ENCODE measurements around the gene ZMYND8. TPM values are rescaled to one million over a fixed set of nuclear protein-coding genes. Genes with fewer than 3 reads are reported as not detected.

Gene ZMYND8
- total and polyA plus RNA-seq, 10 of the 15 experiments (the other 5 are each of a cell fraction or from before 2014, with no cell fraction given): 12.9 to 54.8 (median 23.1) TPM

DNA sequence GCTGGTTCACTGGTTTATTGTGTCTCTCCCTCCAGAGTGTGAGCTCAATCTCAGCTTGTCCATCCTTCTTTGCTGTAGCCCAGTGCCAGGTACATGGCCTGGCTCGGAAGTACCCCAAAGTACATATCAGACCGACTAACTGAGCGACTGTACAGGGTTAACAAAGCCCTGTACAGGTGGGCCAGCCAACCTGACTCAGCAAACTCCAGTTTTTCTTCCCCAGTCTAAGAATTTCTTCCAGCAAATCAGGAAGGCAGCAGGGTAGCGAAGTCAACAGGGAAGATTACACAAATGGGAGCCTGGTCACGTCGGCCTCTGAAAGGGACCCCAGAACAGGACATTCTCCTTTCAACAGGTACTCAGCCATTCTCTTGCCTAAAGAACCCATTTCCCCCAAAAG, 31.3 kb downstream of the ZMYND8 start:
- H3K4me3 ChIP-seq: no peak overlapping the region
- H3K27me3 ChIP-seq (replicated peaks in 1 of 2; ENCODE audit: control insufficient read depth in 2 of 2, insufficient read depth in 2 of 2, low read length in 1 of 2): no peaks in the 10 kb centered on the region
- CTCF ChIA-PET: no interaction called here
- peaks cover 62% of the 10 kb centered on the region for H3K79me2 ChIP-seq (ENCODE audit: control insufficient read depth, insufficient read depth, low read length)
- RAD21 ChIA-PET (ENCODE audit: unreplicated experiment): interaction anchor here (0.6 kb wide), 1 partner anchor 9 kb away, joined by 3 read pairs; no protein-coding TSS in a partner anchor
- no peak overlapping the region for H2AFZ ChIP-seq (ENCODE audit: control insufficient read depth, low read depth, low read length)
- TF ChIP-seq BRCA1 (IDR thresholded peaks at IDR 0.05; ENCODE audit: low read depth, low read length) (no peak), JUNB (IDR thresholded peaks at IDR 0.05) (no peak), GATAD2B (conservative IDR thresholded peaks at IDR 0.05; ENCODE audit: low read depth) (no peak), SMAD5 (IDR thresholded peaks at IDR 0.05; ENCODE audit: low read depth) (no peak), KDM1A (IDR thresholded peaks at IDR 0.05; ENCODE audit: borderline replicate concordance) (no peak), ZBTB11 (CRISPR knock-in tag; IDR thresholded peaks at IDR 0.05) (no peak), ZNF207 (IDR thresholded peaks at IDR 0.05; ENCODE audit: borderline replicate concordance) (no peak), SUPT20H (IDR thresholded peaks at IDR 0.05; ENCODE audit: borderline replicate concordance, control insufficient read depth, low read depth, low read length) (no peak), BMI1 (IDR thresholded peaks at IDR 0.05; ENCODE audit: borderline replicate concordance) (no peak), CBX5 (IDR thresholded peaks at IDR 0.05; ENCODE audit: low read depth) (no peak), HCFC1 (IDR thresholded peaks at IDR 0.05; ENCODE audit: low read length) (no peak)
- TF ChIP-seq, protein P1, sequence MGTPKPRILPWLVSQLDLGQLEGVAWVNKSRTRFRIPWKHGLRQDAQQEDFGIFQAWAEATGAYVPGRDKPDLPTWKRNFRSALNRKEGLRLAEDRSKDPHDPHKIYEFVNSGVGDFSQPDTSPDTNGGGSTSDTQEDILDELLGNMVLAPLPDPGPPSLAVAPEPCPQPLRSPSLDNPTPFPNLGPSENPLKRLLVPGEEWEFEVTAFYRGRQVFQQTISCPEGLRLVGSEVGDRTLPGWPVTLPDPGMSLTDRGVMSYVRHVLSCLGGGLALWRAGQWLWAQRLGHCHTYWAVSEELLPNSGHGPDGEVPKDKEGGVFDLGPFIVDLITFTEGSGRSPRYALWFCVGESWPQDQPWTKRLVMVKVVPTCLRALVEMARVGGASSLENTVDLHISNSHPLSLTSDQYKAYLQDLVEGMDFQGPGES (IDR thresholded peaks at IDR 0.05): no peak
- BruUV-seq (replicated peaks): no TSS peak
- H3K9ac ChIP-seq (ENCODE audit: control insufficient read depth, insufficient read depth, low read length): no peak overlapping the region
- peaks cover 14% of the 10 kb centered on the region for H4K20me1 ChIP-seq (ENCODE audit: control insufficient read depth, insufficient read depth)
- H3K4me1 ChIP-seq (ENCODE audit: control insufficient read depth, insufficient read depth, low read length): no peaks in the 10 kb centered on the region
- H3K4me2 ChIP-seq (ENCODE audit: control insufficient read depth, insufficient read depth): no peak overlapping the region
- DNase-seq (ENCODE audit: low read depth, low spot score): no peak
- peaks cover 13 to 26% of the 10 kb centered on the region in 2 experiments for H3K36me3 ChIP-seq (ENCODE audit: control insufficient read depth in 2 of 2, insufficient read depth in 2 of 2, low read length in 1 of 2)
- ATAC-seq: no peak
- H3K27ac ChIP-seq (ENCODE audit: control insufficient read depth, insufficient read depth): no peak overlapping the region
- FAIRE-seq: no peak
- H3K9me3 ChIP-seq (replicated peaks; ENCODE audit: control insufficient read depth, insufficient read depth, low read length): no peaks in the 10 kb centered on the region
- in situ Hi-C loops (cut with MboI): no loop called here
- 98% methylated on average over 6 of the region's 6 CpGs for WGBS (ENCODE audit: insufficient coverage, insufficient replicate concordance, low lambda C conversion rate, missing lambda C conversion rate)
- POLR2A ChIA-PET: interaction anchor here (1.1 kb wide), 2 partner anchors 10 to 59 kb away, joined by 3 read pairs; no protein-coding TSS in a partner anchor
- intact Hi-C loops (cut with micrococcal nuclease; ENCODE audit: unreplicated experiment): no loop called here
- SMC1A ChIA-PET (ENCODE audit: uncharacterized antibody, unreplicated experiment): interaction anchor here (1.0 to 1.3 kb wide), 3 partner anchors 35 to 128 kb away, joined by 3 to 4 read pairs (median 3); no protein-coding TSS in a partner anchor

Measured in GM12878 (cell line).